Ovary (tissue), 3 donors: Measurements from ENCODE around the gene LEF1.

Experiments
- CTCF ChIP-seq, 3 donors: fragments of 450-650 bp in 2 of 3; fragments of 200-600 bp in 1 of 3; IDR thresholded peaks; one replicate each; pipeline versions ENCODE4 v1.5.1 to v1.8.0; 2016 to 2022; ENCODE audit warnings: antibody characterized with exemption in 3 of 3, mild to moderate bottlenecking in 1 of 3
- POLR2A ChIP-seq: fragments of 450-650 bp; IDR thresholded peaks from one replicate; pipeline ENCODE4 v1.6.1; 2017; ENCODE audit warnings: antibody characterized with exemption, mild to moderate bottlenecking, moderate library complexity
- donor health status: DM: no; HTN: no; CAD: no.

- no peak for TF ChIP-seq CTCF (IDR thresholded peaks at IDR 0.05)
- no peak for TF ChIP-seq POLR2A
Observed at GRCh38 chr4:108068442-108068841, 100.3 kb downstream of the LEF1 start.
